GM21447 (cell line): ENCODE results near the gene LTO1.
"Not testable (repeated sequence)": the region's sequence is repeated elsewhere in the genome, so short reads cannot be mapped to it uniquely, and the experiment has no call there.

Experiments used
- ATAC-seq: cut with Tn5 transposase; IDR thresholded peaks from one replicate; pipeline ENCODE4 v1.9.1; 2021; ENCODE audit not compliant: unreplicated experiment

The LTO1 gene

DNA sequence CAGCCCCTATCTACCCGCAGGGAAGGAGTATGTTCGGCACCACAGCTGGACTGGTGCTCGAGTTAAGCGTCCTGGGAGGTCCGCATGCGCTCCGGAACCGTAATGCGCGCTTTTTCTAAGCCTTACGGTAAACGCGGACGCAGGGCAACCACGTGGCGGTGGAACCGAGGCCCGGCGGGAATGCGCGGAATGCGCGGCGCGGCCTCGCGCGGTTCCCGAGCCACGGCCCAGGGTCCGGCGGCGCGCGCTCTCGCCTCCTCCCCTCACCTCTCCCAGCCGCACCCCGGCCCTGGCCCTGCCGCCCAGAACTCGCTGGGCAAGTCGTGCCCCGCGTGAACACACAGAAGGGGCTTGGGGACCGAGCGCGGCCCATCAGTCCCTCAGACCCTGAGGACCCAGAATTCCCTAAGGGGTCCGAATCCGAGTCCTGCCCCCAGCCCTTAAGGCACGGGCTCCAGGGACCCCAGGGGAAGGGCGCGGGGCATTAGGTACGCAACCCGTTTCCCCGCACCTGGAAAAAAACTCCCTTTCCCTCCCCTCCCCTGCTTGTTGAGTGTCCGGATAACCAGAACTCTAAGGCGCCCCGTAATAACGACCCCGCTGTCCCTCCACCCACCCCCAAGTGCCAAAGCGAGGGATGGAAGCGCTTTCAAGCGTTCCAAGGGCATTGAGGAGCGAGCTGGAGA lies 38.5 kb downstream of the LTO1 start:
- ATAC-seq: no peak

DNA sequence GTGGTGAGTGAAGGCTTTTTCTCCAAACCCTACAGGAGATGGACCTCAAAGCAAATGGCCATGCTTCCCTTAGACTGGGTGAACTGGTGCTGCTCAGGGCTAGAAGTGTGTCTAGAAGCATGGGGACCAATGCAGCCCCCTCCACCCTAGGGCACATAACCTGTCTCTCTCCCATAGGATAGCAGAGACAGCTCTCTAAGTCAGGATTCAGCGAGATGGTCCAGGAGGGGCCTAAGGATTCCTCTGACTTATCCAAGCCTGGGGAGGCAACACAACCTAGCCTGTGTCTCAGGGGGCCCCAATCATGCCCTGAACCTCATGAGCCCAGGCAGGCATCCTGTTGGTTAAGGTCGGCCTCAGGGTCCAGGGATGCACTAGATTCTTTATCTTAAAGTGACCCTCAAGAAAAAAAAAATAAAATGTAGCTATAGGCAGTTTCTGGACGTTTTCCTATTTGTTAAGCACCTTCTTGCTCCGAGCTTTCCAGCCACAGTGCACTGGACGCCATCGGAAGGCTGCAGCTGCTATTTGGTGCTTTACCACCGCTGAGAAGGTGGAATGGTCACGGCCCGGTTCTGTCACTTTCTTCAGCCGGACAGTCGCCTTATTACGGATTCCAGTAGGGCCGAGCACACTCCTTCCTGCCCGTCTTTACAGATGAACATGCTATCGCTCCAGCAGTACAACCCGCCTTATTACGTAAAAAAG lies 39.2 kb downstream of the LTO1 start:
- ATAC-seq: no peak

DNA sequence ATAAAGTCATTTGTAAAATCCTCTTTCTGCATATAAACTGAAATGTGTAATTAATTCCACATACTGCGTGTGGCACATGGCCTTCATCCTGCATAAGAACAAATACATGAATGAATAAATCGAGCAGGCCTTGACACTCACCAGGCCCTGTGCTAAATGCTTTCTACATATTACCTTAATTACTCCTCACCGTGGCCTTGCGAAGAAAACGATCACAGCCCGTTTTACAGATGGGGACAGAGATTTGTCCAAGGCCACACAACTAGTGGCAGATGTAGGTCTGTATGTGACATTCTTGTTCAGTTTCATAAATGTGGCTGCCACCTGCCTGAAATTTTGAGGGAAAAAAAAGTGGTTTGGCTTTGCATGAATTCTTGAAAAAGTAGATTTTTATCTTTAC lies 40.0 kb downstream of the LTO1 start:
- ATAC-seq: no peak

DNA sequence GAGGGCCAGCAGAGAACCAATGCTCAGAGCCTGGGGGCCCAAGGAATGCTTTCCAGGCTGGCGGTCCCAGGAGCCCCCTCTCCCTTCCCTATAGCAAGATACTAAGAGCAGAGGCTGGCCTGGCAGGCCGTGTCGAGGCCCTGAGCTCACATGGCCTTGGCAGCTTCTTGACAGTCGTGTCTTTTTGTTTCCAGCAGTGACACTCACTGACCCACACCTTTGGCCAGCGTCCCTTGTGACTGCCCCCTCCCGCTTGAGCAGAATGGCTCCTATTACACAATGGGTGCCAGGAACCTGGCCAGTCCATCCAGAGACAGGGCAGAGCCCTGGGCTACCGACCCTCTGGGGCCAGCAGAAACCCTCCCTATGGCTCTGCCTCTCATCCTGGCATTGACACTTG lies 40.6 kb downstream of the LTO1 start:
- ATAC-seq: no peak

DNA sequence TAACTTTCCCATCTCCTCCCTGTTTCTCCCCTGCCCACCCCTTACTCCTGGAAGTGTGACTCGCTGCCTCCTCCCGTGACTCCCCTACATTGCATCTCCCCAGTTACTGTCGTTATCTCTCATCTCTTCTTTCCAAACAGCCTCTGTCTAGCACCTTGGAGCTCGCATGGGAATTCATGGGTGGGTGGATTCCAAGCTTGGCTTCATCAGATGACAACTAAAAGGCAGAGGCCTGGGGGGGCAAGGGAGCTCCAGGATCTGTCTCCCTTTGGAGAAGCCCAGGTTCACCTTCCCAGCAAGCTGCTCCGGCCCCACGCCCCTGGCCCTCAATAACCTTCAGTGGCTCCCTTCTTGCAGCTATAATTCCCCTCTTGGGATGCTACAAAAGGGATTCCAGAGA lies 41.1 kb downstream of the LTO1 start:
- no peak for ATAC-seq

DNA sequence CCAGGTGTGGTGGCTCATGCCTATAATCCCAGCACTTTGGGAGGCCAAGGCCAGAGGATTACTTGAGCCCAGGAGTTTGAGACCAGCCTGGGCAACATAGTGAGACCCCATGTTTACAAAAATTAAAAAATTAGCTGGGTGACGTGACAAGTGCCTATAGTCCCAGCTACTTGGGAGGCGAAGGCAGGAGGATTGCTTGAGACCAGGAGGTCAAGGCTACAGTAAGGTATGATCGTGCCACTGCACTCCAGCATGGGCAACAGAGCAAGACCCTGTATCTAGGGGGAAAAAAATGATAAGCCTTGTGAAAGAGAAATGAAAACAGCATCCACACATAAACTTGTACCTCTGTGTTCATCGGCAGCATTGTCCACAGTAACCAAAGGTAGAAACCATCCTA lies 42.3 kb downstream of the LTO1 start:
- no peak for ATAC-seq

DNA sequence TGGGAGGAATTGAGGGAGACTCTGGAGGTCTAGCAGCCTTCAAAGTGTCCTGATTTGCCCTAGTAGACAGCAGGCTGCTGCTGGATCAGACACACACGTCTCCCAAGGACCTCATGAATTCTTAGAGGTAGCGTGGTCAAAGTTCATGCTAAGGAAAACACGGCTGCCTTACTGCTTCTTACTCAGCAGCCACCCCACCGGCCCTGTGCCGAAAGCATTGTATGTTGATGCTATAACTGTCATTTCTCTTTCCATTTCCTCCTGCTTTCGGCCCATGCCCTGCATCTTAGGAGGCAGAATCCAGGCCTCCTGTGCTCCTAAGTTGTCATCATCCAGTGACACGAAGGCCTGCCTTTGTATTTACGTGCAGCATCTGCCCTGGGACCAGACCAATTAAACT lies 44.7 kb downstream of the LTO1 start:
- ATAC-seq: no peak

DNA sequence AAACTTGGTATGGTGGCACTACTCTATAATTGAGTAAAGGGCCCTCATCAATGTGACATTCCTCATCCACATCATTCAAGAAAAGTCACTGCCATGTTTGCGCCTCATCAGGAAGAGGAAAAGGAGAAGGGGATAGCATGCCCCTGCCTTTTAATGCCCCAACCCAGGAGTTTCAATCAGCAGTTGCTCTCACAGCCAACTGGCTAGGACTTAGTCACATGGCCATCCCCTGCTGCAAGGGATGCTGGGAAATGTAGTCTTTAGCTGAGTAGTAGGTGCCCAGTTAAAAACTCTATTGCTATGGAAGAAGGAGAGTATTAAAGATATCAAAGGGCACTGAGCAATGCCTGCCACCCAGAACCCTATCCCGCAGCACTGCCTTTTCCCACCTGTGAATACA lies 45.1 kb downstream of the LTO1 start:
- ATAC-seq: no peak

DNA sequence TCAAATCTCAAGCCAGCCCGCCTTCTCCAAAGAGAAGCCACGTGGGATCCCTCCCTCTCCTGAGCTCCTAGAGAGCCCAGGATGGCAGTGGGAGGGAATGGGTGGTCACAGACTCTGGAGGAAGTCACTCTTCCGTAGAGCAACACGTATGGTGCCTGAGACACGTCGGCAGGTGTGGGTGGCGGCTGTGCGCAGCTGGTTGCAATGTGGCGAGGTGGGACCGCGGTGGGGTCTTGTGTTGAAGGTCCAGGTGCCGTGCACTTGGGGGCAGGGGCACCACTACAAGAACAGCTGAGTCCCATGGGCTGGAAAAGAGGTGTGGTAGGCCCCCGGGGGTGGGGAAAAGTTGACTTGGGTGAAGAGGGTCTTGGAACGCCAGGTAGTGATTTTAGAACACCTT lies 47.6 kb downstream of the LTO1 start:
- no peak for ATAC-seq

DNA sequence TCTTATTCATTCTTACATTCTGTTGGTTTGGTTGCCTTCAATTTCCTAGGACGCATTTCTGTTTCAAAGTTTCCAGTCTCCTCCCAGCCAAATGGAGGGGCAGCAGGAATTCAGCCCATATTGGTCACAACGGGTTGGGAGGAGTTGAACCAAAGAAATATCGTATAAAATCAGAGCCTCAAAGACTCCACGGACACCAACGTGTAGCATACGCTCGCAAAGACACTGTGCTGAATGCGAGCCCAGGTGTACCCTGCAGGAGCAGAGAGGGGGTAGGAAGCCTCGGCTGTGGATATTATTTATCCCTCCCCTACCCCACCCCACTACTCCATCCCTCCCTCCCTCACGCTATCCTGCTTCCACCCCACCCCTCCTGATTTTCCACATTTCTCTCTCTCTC lies 49.7 kb downstream of the LTO1 start:
- ATAC-seq: no peak

DNA sequence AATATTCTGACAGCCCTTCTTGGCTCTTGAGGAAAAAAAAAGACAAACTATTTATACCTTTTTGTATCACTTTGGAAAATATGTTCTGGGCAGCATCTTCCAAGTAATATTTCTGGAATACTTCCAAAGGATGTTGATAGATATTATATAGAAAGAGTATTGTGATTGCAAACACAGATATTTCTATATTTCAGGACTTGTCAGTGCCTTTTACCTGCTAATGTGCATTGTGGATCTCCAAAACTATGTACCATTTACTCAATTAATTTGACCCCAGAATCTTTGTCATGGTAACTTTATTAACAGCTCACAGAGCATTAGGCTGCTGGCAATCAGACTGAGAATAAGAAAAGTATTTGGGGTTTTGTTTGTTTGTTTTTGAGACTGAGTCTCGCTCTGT lies 50.9 kb downstream of the LTO1 start:
- no peak for ATAC-seq

DNA sequence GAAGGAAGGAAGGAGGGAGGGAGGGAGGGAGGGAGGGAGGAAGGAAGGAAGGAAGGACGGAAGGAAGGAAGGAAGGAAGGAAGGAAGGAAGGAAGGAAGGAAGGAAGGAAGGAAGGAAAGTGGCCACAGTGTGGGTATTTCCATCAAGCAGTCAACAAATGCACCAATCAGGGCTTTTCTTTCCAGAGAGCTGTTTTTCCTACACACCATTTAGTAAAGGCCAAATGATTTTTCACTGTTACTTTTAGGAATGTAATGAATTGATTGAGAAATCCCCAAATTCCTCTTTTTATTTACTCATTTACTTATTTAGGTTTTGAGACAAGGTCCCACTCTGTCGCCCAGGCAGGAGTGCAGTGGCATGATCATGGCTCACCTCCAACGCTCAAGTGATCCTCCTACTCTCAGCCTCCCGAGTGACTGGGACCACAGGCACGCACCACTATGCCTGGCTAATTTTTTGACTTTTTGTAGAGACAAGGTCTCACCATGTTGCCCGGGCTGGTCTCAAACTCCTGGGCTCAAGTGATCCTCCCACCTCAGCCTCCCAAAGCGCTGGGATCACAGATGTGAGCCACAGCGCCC lies 53.0 kb downstream of the LTO1 start:
- ATAC-seq: not testable (repeated sequence)

DNA sequence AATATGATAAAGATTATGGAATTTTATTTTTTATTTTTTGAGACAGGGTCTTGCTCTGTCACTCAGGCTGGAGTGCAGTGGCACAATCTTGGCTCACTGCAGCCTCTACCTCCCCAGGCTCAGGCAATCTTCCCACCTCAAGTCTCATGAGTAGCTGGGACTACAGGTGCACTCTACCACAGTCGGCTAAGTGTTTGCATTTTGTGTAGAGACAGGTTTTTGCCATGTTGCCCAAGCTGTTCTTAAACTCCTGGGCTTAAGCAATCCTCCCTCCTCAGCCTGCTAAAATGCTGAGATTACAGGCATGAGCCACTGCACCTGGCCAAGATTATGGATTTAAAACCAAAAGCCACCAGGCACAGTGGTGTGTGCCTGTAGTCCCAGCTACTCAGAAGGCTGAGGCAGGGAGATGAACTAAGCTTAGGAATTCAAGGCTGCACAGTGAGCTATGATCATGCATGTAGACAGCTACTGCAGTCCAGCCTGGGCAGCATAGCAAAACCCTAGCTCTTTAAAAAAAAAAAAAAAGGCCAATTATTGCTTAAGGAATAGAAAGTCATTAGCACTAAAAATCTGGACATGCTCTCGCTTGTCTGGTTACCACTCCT lies 54.4 kb downstream of the LTO1 start:
- ATAC-seq: no peak

DNA sequence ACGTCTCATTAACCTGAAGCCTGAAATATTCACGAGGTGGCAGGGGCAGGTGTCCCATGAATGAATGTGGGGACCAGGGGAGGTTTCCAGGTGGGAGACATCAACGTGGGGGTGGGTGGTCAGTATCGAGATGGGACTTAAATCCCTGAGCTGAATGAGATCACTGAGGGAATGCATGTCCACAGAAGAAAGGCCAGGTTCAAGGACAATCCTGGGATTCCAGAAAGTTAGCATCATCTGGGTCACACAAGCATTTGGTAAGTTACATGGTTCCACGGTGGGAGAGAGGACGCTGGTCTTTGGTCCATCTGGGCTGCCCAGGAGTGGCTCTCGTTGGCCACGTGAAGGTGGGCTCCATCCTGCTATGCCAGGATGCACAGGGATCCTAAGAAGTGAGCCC lies 56.9 kb downstream of the LTO1 start:
- no peak for ATAC-seq

DNA sequence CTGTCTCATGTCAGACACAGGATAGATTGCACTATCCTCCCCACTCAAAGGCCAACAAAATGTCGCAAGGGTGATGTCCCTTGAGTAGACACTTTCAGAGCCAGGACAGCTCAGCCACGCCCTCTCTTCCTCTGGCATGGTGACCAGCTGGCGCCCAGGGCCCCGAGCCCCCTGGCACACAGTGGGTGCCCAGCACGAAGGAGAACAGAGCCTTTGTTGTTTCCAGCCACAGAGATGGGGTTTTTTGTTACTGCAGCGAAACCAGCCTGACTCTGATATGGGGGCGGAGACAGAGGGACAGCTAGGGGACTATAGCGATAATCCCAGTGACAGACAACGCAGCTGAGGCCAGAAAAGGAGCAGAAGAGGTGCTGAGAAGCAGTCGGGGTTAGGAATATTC lies 57.5 kb downstream of the LTO1 start:
- no peak for ATAC-seq

DNA sequence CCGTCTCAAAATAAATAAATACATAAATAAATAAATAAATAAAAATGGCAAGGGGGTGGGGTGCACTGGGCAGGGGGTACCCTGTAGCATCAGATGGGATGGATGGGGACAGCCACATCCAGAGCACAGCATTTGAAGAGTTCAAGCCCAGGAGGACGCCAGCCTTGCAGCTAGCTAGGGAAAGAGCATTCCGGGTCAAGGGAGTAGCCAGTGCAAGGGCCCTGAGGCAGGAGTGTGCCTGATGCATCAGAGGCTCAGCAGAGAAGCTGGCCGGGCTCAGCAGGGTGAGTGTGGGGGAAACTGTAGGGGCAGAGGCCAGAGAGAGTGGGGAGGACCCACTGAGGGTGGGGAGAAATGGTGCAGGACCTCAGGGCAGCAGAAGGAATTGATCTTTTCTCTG lies 57.9 kb downstream of the LTO1 start:
- no peak for ATAC-seq
